ENCODE data around the gene LRRC3C. TPM values are rescaled to one million over a fixed set of nuclear protein-coding genes. Genes with fewer than 3 reads are reported as not detected.

Gene LRRC3C
- total and polyA plus RNA-seq, 12 donors = not detected

GRCh38 chr17:39915559-39915958, 12.0 kb upstream of the LRRC3C start:
- intact Hi-C loops (cut with DNase I) = no loop called here
- TF ChIP-seq POLR2A (IDR thresholded peaks at IDR 0.05) (no peak), CTCF (IDR thresholded peaks at IDR 0.05) (no peak)

GRCh38 chr17:39916918-39917317, 10.6 kb upstream of the LRRC3C start:
- Histone ChIP-seq H3K27me3 (no peaks in the 10 kb centered on the region), H3K4me3 (no peak overlapping the region), H3K36me3 (replicated peaks in 1 of 2) (peaks cover 0 to 7% of the 10 kb centered on the region in 2 donors), H3K4me1 (replicated peaks in 1 of 2) (no peaks in the 10 kb centered on the region), H3K9me3 (replicated peaks in 1 of 3) (no peaks in the 10 kb centered on the region), H3K27ac (no peak overlapping the region)
- intact Hi-C loops (cut with DNase I) = no loop called here
- TF ChIP-seq CTCF (IDR thresholded peaks at IDR 0.05) = no peak
- no peak for DNase-seq
- WGBS, 4 donors = 86 to 91% (median 90%) methylated on average over 4 to 7 of the region's 7 CpGs

More at GRCh38 chr17:39915559-39915958, 12.0 kb upstream of the LRRC3C start:
- H3K4me3 ChIP-seq = no peak overlapping the region
- WGBS, 4 donors = 77 to 89% (median 80%) methylated on average over 3 to 4 of the region's 4 CpGs
- H3K9me3 ChIP-seq (replicated peaks in 1 of 3) = no peaks in the 10 kb centered on the region
- H3K36me3 ChIP-seq (replicated peaks in 1 of 2) = no peaks in the 10 kb centered on the region
- H3K27me3 ChIP-seq = no peaks in the 10 kb centered on the region
- H3K4me1 ChIP-seq (replicated peaks in 1 of 2) = no peaks in the 10 kb centered on the region
- DNase-seq = no peak
- no peak overlapping the region for H3K27ac ChIP-seq

- H3K27me3 ChIP-seq = no peaks in the 10 kb centered on the region
- WGBS, 4 donors = 90 to 100% (median 98%) methylated on average over 1 to 9 of the region's 9 CpGs
- H3K27ac ChIP-seq = no peak overlapping the region
- no peaks in the 10 kb centered on the region for H3K4me1 ChIP-seq (replicated peaks in 1 of 2)
- TF ChIP-seq CTCF (IDR thresholded peaks at IDR 0.05) = no peak
- no peak for TF ChIP-seq POLR2A (IDR thresholded peaks at IDR 0.05)
- intact Hi-C loops (cut with DNase I) = no loop called here
- H3K9me3 ChIP-seq (replicated peaks in 1 of 3) = no peaks in the 10 kb centered on the region
- no peak for DNase-seq
- H3K36me3 ChIP-seq (replicated peaks in 1 of 2) = peaks cover 0 to 29% of the 10 kb centered on the region in 2 donors
- no peak overlapping the region for H3K4me3 ChIP-seq
Measured at GRCh38 chr17:39919087-39919683, 8.3 kb upstream of the LRRC3C start.

GRCh38 chr17:39920218-39921210, 7.0 kb upstream of the LRRC3C start:
- peaks cover 0 to 2% of the 10 kb centered on the region in 2 donors for H3K4me1 ChIP-seq (replicated peaks in 1 of 2)
- intact Hi-C loops (cut with DNase I) = no loop called here
- no peak overlapping the region for H3K4me3 ChIP-seq
- no peaks in the 10 kb centered on the region for H3K27me3 ChIP-seq
- no peak overlapping the region for H3K27ac ChIP-seq
- WGBS, 4 donors = 71 to 85% (median 81%) methylated on average over 11 to 19 of the region's 19 CpGs
- peaks cover 0 to 29% of the 10 kb centered on the region in 2 donors for H3K36me3 ChIP-seq (replicated peaks in 1 of 2)
- no peak for TF ChIP-seq CTCF (IDR thresholded peaks at IDR 0.05)
- no peak for TF ChIP-seq POLR2A (IDR thresholded peaks at IDR 0.05)
- no peaks in the 10 kb centered on the region for H3K9me3 ChIP-seq (replicated peaks in 1 of 3)
- no peak for DNase-seq

All from adrenal gland (tissue), 12 donors.